HCT116 (cell line): ENCODE measurements around the gene CALML6.

Source experiments
- CTCF ChIP-seq, 3 experiments: fragments of 200-600 bp in 1 of 3; sonication (generic) in 1 of 3; IDR thresholded peaks in 2 of 3; conservative IDR thresholded peaks in 1 of 3; 2 replicates each; pipeline ENCODE4 v1.5.1; 2012 to 2017; ENCODE audit warnings: low read depth in 2 of 3, low read length in 2 of 3, antibody characterized with exemption in 1 of 3, borderline replicate concordance in 1 of 3, control low read depth in 1 of 3, mild to moderate bottlenecking in 1 of 3, mixed read lengths in 1 of 3, mixed run types in 1 of 3, moderate library complexity in 1 of 3; ENCODE audit not compliant: insufficient read depth in 1 of 3
- EGR1 ChIP-seq: IDR thresholded peaks from 2 replicates; pipeline ENCODE4 v1.6.1; 2012; ENCODE audit warnings: low read depth
- ZBTB33 ChIP-seq: IDR thresholded peaks from 2 replicates; pipeline ENCODE4 v1.6.1; 2011; ENCODE audit warnings: mild to moderate bottlenecking, low read length, moderate library complexity; ENCODE audit not compliant: insufficient replicate concordance; ENCODE audit errors: extremely low read depth
- ZNF274 ChIP-seq: fragments of 200-500 bp; sonication (Bioruptor generic); IDR thresholded peaks from 2 replicates; pipeline ENCODE4 v1.6.1; 2014; ENCODE audit warnings: mild to moderate bottlenecking, low read depth, low read length, inconsistent platforms

GRCh38 chr1:1929639-1930545 lies 14.8 kb downstream of the CALML6 start:
- TF ChIP-seq ZBTB33 (no peak), ZNF274 (no peak), EGR1 (no peak), CTCF (IDR thresholded peaks at IDR 0.05 in 2 of 3, conservative IDR thresholded peaks at IDR 0.05 in 1 of 3; ENCODE audit: borderline replicate concordance in 1 of 3, insufficient read depth in 1 of 3, low read depth in 2 of 3, low read length in 2 of 3) (no peak)
